GM18861 (cell line): ENCODE results near the gene PHLPP1.
A peak's percentile ranks its signal among the peaks of the same experiment; 100 is the strongest.
"Not testable (repeated sequence)": the region's sequence is repeated elsewhere in the genome, so short reads cannot be mapped to it uniquely, and the experiment has no call there.

Experiments
- ATAC-seq: cut with Tn5 transposase; IDR thresholded peaks from one replicate; pipeline ENCODE4 v1.9.1; 2021; ENCODE audit not compliant: unreplicated experiment

Gene PHLPP1

DNA sequence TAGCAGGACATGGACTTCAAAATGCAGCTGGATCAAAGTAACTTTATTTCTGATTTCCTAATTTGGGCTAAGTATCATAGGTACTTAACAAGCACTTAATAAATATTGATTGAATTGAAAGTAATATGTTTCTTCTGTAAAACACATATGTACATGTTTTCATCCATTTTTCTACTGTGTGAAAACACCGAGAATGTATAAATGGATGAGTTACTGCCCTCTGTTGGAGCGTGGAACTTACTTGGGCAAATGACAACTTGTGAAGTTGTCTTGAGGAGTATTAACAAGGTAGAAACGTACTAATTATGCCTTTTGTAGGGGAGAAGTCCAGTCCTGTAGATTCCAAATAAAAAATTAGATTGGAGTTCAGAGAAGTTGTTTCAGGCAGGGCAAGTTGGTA, 87.2 kb downstream of the PHLPP1 start:
- no peak for ATAC-seq

DNA sequence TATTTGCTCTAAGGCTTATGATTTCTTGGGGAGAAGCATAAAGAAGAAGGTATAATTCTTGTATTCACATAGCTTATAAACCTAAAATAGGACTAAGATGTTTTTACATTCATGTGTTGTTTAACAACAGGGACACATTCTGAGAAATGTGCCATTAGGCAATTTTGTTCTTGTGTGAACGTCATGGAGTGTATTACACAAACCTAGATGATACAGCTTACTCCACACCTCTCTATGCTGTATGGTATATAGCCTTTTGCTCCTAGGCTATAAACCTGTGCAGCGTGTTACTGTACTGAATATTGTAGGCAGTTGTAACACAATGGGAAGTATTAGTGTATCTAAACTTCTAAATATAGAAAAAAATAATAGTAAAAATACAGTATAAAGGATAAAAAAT, 92.1 kb downstream of the PHLPP1 start:
- no peak for ATAC-seq

DNA sequence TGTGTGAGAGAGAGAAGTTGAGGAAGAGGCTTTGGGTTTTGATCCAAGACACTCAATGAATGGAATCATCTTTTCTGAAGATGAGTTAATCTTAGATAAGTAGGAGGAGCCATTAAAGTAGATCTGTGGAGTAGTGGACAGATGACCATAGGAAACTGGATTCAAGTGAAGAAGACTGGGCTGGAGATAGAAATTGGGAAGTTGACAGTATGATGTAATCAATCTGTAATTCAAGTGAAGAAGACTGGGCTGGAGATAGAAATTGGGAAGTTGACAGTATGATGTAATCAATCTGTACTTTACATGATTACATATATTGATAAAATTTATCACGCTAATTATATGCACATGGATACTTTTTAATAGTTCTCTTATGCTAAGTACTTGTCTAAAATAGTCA, 92.8 kb downstream of the PHLPP1 start:
- ATAC-seq: no peak

DNA sequence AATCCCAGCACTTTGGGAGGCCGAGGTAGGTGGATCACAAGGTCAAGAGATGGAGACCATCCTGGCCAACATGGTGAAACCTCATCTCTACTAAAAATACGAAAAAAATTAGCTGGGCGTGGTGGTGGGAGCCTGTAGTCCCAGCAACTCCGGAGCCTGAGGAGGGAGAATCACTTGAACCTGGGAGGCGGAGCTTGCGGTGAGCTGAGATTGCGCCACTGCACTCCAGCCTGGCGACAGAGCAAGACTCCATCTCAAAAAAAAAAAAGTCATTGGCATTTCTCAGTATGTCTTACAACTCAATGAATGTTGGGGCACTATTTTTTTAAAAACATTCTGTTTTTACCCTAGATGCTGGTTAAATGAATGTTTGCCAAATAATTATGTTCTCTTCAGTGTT, 94.1 kb downstream of the PHLPP1 start:
- not testable (repeated sequence) for ATAC-seq

DNA sequence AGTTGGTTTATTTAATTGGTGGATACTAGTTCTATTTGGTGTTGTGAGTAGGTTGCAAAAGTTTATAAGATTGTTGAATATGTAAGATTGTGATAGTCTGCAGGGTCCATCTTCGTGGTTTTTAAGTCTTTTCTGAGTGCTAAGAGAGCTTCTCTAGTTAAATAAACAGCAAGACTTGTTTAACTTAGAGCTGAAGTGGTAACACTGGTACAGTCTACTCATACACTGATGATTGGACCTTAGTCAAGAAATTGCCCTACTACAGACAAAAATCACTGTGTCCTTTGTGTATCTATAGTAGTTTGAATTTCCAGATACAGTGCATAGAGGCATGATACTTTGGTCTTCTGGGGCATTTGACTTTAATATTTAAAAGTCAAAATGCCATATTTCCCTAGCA, 94.6 kb downstream of the PHLPP1 start:
- ATAC-seq: no peak

DNA sequence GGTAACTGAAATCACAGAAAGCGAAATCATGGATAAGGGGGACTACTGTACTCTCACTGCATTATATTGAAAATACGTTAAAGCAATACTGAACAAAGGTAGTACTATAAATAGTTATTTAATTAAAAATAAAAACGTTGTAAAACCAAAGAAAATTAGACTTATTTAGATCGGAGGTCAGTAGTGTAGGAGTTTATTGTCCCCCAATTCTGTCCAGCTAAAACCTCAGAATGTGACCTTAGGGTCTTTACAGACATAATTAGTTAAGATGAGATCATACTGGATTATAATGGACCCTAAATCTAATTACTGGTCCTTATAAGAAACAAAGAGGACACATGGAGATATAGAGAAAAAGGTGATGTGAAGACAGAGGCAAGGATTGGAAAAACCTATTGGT, 95.3 kb downstream of the PHLPP1 start:
- no peak for ATAC-seq

DNA sequence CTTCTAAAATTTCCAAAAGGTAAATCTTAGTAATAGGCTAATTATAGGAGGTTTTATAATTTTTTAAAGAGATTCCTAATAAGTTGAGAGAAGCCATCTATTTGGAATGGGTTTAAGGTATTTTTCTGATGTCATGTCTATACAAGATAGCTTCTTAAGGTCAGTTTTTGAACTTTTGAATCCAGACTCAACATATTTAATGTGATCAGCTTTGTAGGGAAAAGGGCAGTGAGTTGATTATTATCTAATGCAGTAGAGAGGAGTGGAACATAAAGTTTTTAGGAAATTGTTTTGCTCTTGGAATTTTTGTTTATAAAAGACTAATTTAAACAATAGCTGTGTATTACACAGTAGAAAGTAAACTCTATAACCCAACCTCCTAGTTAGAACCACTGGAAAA, 96.3 kb downstream of the PHLPP1 start:
- ATAC-seq: no peak

DNA sequence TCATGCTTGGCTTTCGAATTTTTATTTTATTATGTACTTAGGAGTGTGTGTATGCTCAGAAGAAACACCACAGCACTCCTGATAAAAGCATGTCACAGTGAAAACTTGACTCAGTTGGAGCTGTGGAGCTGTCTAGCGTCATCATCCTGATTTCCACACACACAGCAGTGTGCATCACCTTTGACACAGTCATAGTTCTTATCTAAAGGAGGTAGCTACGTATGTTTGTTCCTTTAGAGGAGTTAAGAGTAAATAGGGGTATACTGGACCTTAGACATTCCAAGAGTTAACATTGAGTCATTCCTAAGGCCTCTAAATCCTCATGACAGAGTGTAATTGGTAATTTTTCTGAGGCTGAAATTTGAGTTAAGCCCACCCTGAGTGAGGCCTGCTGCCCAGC, 96.9 kb downstream of the PHLPP1 start:
- no peak for ATAC-seq

DNA sequence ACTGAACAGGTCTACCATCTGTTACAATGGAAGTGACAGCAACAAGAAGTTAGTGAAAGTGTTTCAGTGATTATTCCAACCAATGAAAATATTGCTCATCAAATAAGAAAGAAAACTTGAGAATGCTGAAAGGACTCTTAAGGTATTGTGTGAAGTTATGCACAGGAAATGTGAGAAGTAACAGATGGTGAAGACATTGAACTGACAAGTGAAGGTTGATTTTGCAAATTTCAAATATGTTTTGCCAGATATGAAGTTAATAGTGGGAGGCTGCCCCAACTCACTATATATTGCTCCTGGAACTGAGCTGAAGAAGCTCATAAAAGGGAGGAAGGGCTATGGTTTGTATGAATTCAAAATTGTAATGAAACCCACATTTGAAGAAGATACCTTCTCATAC, 97.5 kb downstream of the PHLPP1 start:
- ATAC-seq: no peak

DNA sequence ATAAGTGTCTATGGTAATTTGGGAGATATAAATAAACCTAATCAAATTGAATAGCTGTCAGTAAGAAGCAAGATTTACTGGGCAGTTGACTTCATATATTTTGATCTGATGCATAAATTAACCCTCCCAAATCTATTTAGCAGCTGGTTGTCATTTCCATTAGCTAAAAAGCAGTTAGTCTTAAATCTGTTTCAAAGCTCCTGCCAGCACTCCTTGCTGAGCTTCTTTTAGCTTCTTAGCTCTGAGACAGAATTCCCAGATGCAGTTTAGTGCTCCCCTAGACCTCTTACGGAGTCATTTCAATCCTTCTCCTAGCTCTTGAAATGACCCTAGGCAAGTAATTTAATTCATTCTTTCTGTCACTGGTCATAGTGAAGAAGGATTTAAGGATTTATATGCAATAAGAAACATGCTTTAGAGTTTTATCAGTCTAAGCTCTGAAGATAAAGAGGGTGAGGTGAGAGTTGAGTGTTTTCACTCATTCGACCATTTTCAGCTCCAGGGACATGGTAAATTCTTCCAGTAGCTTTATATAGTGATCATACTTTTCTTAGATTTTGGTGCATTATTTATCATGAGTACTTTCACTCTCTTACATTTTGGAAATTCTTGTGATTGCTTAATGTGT, 98.9 kb downstream of the PHLPP1 start:
- no peak for ATAC-seq

DNA sequence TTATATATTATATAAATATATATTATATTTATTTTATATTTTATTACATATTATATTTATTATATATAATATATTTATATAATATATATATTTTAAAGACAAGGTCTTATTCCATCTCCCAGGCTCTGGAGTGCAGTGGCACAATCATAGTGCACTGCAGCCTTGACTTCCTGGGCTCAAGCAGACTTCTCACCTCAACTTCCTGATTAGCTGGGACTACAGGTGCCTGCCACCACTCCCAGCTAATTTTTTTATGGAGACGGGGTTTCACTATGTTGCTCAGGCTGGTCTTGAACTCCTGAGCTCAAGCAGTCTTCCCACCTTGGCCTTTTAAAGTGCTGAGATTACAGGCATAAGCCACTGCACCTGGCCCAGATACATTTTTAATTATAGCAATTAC, 110.0 kb downstream of the PHLPP1 start:
- ATAC-seq: no peak

DNA sequence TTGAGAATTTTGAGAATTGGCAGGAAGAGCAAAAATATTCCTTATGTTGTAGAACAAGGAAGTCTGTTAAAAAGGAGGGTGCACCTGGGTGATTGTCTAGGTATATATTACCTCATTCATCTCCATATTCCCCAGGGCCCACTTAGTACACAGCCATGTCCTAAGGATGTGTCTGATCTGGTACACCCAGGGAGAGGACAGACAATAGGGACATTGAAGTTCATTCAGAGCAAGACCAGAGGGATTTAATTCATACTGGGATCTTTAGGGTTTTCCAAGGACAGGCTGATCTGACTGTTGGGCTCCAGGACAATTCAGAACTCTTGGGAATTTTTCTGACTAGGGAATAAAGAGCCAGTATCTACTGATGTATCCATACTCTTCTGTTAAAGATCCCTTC, 112.1 kb downstream of the PHLPP1 start:
- no peak for ATAC-seq

DNA sequence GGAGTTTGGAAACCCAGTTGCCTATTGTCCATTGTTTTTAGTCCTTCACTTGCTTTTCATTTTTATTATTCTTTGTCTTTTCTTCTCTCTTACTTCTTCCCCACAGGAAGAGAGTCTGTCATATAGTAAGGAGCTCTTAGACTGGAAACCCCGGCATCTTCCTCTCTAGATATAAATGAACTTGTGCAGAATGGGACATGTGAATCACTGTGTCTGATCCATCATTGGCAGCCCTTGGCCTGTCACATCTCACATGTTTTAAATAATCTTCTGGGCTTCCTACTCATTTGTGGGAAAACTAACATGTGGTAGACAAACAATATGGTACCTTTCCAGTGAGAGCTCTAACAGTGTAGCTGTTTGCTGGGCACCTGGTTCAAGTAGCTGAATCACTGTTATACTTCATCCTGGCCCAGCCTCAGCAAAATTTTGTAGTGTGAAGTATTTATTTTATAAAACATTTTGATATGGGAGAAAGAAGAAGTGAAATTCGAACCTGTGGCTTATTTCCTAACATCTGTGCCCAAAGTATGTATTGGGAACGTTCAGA, 112.8 kb downstream of the PHLPP1 start:
- no peak for ATAC-seq

DNA sequence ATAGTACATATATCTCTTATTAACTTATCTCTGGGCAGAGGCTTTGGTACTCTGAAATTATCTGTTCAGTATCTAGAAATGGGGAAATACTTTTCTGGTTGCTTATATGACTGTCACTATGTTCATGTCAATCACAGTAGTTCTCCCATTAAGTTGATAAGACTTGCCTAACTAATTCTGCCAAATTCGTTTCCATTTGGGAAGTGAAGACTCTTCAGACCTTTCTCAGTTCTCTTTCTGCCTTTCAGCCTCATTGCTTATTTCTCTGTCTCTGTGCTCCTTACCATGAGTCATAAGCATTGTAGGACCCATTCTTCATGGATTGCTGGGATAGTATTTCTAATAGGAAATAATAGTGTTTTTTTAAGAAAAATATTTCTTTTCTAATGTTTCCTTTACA, 113.5 kb downstream of the PHLPP1 start:
- no peak for ATAC-seq

DNA sequence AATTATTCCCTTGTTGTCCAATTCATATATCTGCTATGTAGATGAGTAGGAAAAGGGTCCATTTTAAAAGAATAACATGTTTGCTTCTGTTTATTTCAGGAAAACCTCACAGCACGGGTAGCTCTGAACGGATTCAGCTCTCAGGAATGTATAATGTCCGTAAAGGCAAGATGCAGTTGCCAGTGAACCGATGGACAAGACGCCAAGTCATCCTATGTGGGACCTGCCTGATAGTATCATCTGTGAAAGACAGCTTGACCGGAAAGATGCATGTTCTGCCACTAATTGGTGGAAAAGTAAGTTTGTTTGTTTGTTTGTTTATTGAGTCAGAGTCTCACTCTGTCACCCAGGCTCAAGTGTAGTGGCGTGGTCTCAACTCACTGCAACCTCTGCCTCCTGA, 114.6 kb downstream of the PHLPP1 start:
- ATAC-seq: no peak

DNA sequence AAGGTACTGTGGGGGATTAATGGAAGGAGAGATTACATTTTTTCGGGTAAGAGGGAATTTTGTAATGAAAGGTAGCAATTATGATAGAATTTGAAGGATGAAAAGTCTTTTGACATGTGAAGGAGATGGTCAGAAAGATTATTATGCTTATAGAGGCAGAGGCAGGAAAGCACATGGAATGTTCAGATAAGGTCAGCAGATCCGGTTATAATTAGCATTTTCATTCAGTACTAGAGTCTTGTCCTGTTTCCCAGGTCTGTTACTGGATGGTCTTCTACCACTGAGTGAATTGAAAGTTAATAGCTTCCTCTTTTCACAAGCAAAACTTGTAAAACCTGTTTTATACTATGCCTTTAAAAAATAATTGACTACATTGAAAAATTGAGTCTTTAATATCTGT, 116.9 kb downstream of the PHLPP1 start:
- no peak for ATAC-seq

DNA sequence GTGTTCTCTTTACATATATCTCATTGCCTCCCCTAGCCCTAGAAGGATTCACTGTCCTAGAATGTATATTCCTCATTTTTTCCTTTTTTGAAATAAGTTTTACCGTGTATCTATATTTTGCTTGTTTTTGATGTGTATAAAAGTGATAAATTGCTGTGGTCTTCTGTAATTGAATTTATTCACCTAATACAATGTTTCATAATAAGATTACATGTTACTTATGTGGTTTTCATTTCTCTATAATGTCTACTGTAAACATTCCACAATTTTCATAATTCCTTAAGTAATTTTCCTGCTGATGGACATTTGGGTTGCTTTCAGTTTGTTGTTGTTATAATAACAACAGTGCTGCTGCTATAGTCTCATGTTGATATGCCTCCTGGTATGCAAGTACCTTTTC, 118.2 kb downstream of the PHLPP1 start:
- no peak for ATAC-seq

DNA sequence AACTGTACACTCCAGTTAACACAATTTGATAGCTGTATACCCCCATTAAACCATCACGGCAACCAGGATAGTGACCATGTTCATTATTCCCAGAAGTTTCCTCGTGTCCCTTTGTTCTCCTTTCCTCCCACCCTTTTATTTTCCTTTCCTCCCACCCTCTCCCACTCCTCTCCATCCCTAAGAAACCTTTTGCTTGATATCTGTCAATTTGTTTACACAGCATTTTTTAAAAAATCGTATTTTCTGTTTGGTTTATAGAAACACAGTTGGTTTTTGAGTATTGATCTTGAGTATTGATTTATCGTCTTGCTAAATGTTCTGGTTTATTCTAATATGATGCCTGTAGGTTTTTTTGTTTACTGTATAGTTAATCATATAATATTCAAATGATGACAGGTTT, 119.4 kb downstream of the PHLPP1 start:
- no peak for ATAC-seq

DNA sequence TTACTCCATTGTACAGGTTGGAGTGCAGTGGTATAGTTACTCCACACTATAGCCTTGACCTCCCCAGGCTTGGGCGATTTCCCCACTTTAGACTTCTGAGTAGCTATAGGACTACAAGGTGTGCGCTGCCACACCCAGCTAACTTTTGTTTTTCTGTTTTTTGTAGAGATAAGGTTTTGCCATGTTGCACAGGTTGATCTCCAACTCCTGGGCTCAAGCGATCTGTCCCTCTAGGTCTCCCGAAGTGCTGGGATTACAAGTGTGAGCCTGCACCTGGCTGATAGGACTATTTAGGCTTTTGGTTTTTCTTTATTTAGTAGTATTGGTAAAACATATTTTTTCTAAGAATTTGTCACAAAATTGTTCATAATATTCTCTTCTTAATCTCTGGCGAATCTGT, 121.7 kb downstream of the PHLPP1 start:
- no peak for ATAC-seq

DNA sequence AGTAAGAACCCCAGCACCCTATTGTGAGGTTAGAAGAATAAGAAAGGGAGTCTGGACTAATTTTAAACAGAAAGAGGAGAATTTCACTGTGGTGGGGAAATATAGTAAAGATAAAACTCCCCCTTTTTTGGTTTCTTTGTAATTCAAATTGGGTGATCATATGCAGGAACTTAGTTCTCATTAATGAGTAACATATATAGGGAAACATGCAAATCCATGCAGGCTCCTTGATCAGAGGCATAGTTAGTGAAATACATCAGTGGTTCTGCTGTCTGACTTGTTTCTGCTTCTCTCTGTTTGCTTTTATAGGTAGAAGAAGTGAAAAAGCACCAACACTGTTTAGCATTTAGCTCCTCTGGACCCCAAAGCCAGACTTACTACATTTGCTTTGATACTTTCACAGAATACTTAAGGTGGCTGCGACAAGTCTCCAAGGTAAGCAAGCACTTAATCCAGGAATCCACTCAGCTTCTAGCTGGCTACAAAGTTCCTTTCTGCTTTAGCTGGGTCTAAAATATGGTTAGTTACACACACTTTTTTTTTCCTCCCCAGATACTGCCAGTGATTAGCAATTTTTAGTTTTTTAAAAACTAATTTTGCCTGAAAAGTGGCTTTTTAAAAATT, 123.2 kb downstream of the PHLPP1 start:
- ATAC-seq: peak; percentile 91

DNA sequence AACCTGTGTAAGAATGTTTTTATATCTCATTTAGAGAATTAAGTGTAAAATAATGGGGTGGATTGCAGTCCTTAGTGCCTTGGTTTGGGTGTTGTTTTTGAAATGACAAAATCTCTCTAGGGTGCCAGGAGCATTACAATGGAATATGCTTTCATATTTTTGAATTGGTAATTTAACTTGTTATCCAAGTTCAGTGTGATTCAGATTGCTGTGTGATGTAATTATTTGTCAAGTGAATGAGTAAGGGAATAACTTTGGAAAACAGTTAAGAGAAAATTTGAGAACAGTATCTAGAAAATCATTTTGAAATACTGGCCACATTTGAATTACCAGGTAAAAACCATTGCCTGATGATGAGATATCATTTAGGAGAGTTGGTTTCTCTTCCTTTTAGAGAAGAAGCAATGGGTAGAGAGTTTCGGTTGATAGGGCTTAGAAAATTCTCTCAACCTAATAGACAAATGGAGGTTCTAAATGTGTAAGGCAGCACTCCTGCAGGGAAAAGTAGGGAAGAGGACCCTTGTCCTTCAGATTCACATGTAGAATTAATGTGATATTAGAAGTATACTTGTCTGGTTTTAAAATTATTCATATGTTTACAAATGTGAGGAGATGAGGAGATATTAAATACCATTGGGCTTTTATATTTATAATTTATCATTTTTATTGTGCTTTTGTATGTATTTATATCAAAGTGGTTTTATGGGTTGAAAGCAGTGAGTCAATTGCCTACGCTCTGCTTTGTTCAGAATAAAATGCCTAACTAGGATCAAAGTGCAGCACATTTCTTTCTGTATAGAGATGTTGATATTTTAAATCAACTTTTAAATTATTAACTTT, 124.8 kb downstream of the PHLPP1 start:
- no peak for ATAC-seq

DNA sequence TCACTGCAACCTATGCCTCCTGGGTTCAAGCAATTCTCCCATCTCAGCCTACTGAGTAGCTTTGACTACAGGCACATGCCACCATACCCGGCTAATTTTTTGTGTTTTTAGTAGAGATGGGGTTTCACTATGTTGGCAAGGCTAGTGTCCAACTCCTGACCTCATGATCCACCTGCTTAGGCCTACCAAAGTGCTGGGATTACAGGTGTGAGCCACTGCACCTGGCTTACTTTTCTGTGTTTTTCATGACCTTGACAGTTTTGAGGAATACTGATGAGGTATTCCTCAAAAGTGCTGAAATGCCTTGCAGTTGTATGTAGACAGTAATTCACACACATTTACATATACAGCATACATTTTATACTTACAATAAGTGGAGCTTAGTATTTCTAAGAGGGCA, 126.1 kb downstream of the PHLPP1 start:
- no peak for ATAC-seq
